Measurements from ENCODE around the gene AOC1. TPM values are rescaled to one million over a fixed set of nuclear protein-coding genes. Genes with fewer than 3 reads are reported as not detected.
"Not testable (repeated sequence)": the region's sequence is repeated elsewhere in the genome, so short reads cannot be mapped to it uniquely, and the experiment has no call there.

Gene AOC1
- total RNA-seq, 1 donor from 2014 or later: not detected

GRCh38 chr7:150909200-150909995 lies 57.1 kb downstream of the AOC1 start:
- TF ChIP-seq CTCF (conservative IDR thresholded peaks at IDR 0.05): no peak
- Mint-ChIP-seq H3K36me3 (ENCODE audit: low read depth) (no peaks in the 10 kb centered on the region), H3K4me3 (no peak overlapping the region), H3K4me1 (peaks cover 5% of the 10 kb centered on the region), H3K27me3 (ENCODE audit: low read depth) (peaks cover 10% of the 10 kb centered on the region), H3K9me3 (no peaks in the 10 kb centered on the region), H3K27ac (ENCODE audit: unreplicated experiment) (no peak overlapping the region)
- no peak for DNase-seq (ENCODE audit: low read depth, low spot score)

- H3K4me1 Mint-ChIP-seq; DNase-seq (ENCODE audit: low read depth, low spot score); H3K27ac Mint-ChIP-seq (ENCODE audit: unreplicated experiment); H3K4me3 Mint-ChIP-seq; H3K9me3 Mint-ChIP-seq; H3K36me3 Mint-ChIP-seq (ENCODE audit: low read depth): not testable (repeated sequence)
- H3K27me3 Mint-ChIP-seq (ENCODE audit: low read depth): peaks cover 10% of the 10 kb centered on the region
These were observed 58.1 kb downstream of the AOC1 start for GRCh38 chr7:150910305-150910995.

- Mint-ChIP-seq H3K9me3 (no peaks in the 10 kb centered on the region), H3K36me3 (ENCODE audit: low read depth) (no peaks in the 10 kb centered on the region)
These were observed 58.7 kb downstream of the AOC1 start for GRCh38 chr7:150910996-150911422.

More at GRCh38 chr7:150910996-150911422, 58.7 kb downstream of the AOC1 start:
- TF ChIP-seq CTCF (conservative IDR thresholded peaks at IDR 0.05): no peak
- no peak overlapping the region for H3K4me3 Mint-ChIP-seq
- H3K27ac Mint-ChIP-seq (ENCODE audit: unreplicated experiment): no peak overlapping the region
- H3K4me1 Mint-ChIP-seq: peaks cover 5% of the 10 kb centered on the region
- no peak for DNase-seq (ENCODE audit: low read depth, low spot score)
- peaks cover 10% of the 10 kb centered on the region for H3K27me3 Mint-ChIP-seq (ENCODE audit: low read depth)

Other genes with a start within 250 kb of the AOC1 start
- gene GIMAP6, start 220.1 kb upstream of the AOC1 start, total RNA-seq: not detected in 2 replicates
- not detected in 2 replicates for gene GIMAP2, start 166.8 kb upstream of the AOC1 start, total RNA-seq
- not detected in 2 replicates for gene GIMAP1, start 135.9 kb upstream of the AOC1 start, total RNA-seq
- gene GIMAP5, start 115.1 kb upstream of the AOC1 start, total RNA-seq: 0.19 TPM in 1 of 2 replicates, not detected in the other
- gene TMEM176B, start 52.2 kb upstream of the AOC1 start, total RNA-seq: 2.2 and 3.1 TPM in 2 replicates
- 2.0 TPM in 2 replicates for gene TMEM176A, start 51.7 kb upstream of the AOC1 start, total RNA-seq
- gene KCNH2, start 125.8 kb downstream of the AOC1 start, total RNA-seq: 10.7 and 12.4 TPM in 2 replicates
- 6.1 and 7.4 TPM in 2 replicates for gene NOS3, start 138.5 kb downstream of the AOC1 start, total RNA-seq
- 8.0 and 9.2 TPM in 2 replicates for gene ATG9B, start 172.0 kb downstream of the AOC1 start, total RNA-seq
- 42.3 and 43.5 TPM in 2 replicates for gene ABCB8, start 175.9 kb downstream of the AOC1 start, total RNA-seq
- gene ASIC3, start 196.0 kb downstream of the AOC1 start, total RNA-seq: 4.7 and 6.0 TPM in 2 replicates
- 38.9 TPM in 2 replicates for gene CDK5, start 205.4 kb downstream of the AOC1 start, total RNA-seq
- 139 and 141 TPM in 2 replicates for gene SLC4A2, start 207.1 kb downstream of the AOC1 start, total RNA-seq
- 82.4 and 86.1 TPM in 2 replicates for gene FASTK, start 228.3 kb downstream of the AOC1 start, total RNA-seq
- 44.9 and 46.5 TPM in 2 replicates for gene TMUB1, start 231.0 kb downstream of the AOC1 start, total RNA-seq
- gene AGAP3, start 234.0 kb downstream of the AOC1 start, total RNA-seq: 128 and 139 TPM in 2 replicates

Data from neural crest cell (in vitro differentiated cells).